GM23338 (cell line): Measurements from ENCODE around the gene KIRREL3. TPM values are rescaled to one million over a fixed set of nuclear protein-coding genes. Genes with fewer than 3 reads are reported as not detected.

ENCODE experiments used
- ATAC-seq: fragments of 200-7000 bp; cut with Tn5 transposase; 3 replicates; pipeline ENCODE4 v1.9.1; 2020
- DNase-seq: peaks from one replicate; pipeline ENCODE4 v3.0.0-alpha.2; 2015; ENCODE audit warnings: low spot score
- H2AFZ ChIP-seq: fragments of 200-600 bp; sonication (generic); 2 replicates; pipeline ENCODE4 v1.8.0; 2016; ENCODE audit warnings: antibody characterized with exemption, mild to moderate bottlenecking, moderate library complexity
- H3F3A ChIP-seq: fragments of 200-600 bp; sonication (generic); replicated peaks from 2 replicates; pipeline ENCODE4 v1.8.0; 2017; ENCODE audit warnings: antibody characterized with exemption, mixed run types, low read depth
- H3K27ac ChIP-seq: fragments of 200-600 bp; sonication (generic); 2 replicates; pipeline ENCODE4 v1.6.1; 2016; ENCODE audit warnings: low read depth
- H3K27me3 ChIP-seq: fragments of 200-600 bp; sonication (generic); 2 replicates; pipeline ENCODE4 v1.8.0; 2016; ENCODE audit warnings: mild to moderate bottlenecking, mixed run types, moderate library complexity; ENCODE audit not compliant: insufficient read depth
- H3K36me3 ChIP-seq: fragments of 200-600 bp; sonication (generic); 2 replicates; pipeline ENCODE4 v1.8.0; 2016; ENCODE audit warnings: mild to moderate bottlenecking; ENCODE audit not compliant: insufficient read depth
- H3K4me1 ChIP-seq: fragments of 200-600 bp; sonication (generic); 2 replicates; pipeline ENCODE4 v1.8.0; 2016; ENCODE audit warnings: mild to moderate bottlenecking, moderate library complexity; ENCODE audit not compliant: insufficient read depth
- H3K4me2 ChIP-seq: fragments of 200-600 bp; sonication (generic); 2 replicates; pipeline ENCODE4 v1.7.1; 2017; ENCODE audit warnings: mixed run types
- H3K4me3 ChIP-seq: fragments of 200-600 bp; sonication (generic); 2 replicates; pipeline ENCODE4 v1.6.1; 2016; ENCODE audit warnings: mixed run types
- H3K79me2 ChIP-seq: fragments of 200-600 bp; sonication (generic); replicated peaks from 2 replicates; pipeline ENCODE4 v1.8.0; 2017; ENCODE audit warnings: mild to moderate bottlenecking; ENCODE audit not compliant: insufficient read depth
- H3K9me2 ChIP-seq: fragments of 200-600 bp; sonication (generic); 2 replicates; pipeline ENCODE4 v1.8.0; 2017; ENCODE audit not compliant: insufficient read depth
- H4K20me1 ChIP-seq: fragments of 200-600 bp; sonication (generic); replicated peaks from 2 replicates; pipeline ENCODE4 v1.8.0; 2017; ENCODE audit warnings: mild to moderate bottlenecking; ENCODE audit not compliant: insufficient read depth
- H3K27ac Mint-ChIP-seq: 2 replicates; pipeline ENCODE4 v1.8.0; 2020; ENCODE audit warnings: inconsistent platforms, mild to moderate bottlenecking, moderate library complexity, mixed read lengths
- H3K27me3 Mint-ChIP-seq: 3 replicates; pipeline ENCODE4 v1.8.0; 2022; ENCODE audit warnings: low read depth, mild to moderate bottlenecking, moderate library complexity, mixed read lengths, inconsistent platforms; ENCODE audit not compliant: insufficient read depth, poor library complexity
- H3K36me3 Mint-ChIP-seq: 3 replicates; pipeline ENCODE4 v1.8.0; 2021; ENCODE audit warnings: low read depth, mild to moderate bottlenecking, inconsistent platforms, moderate library complexity, mixed read lengths
- H3K4me1 Mint-ChIP-seq: 3 replicates; pipeline ENCODE4 v1.8.0; 2020; ENCODE audit warnings: mild to moderate bottlenecking, inconsistent platforms, mixed read lengths
- H3K4me3 Mint-ChIP-seq: 3 replicates; pipeline ENCODE4 v1.8.0; 2021; ENCODE audit warnings: moderate library complexity, mild to moderate bottlenecking, inconsistent platforms, mixed read lengths
- H3K9me3 Mint-ChIP-seq: 3 replicates; pipeline ENCODE4 v1.8.0; 2020; ENCODE audit warnings: moderate library complexity, mild to moderate bottlenecking, inconsistent platforms, mixed read lengths
- CREB1 ChIP-seq: fragments of 250-450 bp; sonication (Bioruptor Pico); IDR thresholded peaks from 2 replicates; pipeline ENCODE4 v1.5.0; 2020; ENCODE audit warnings: low read depth, mild to moderate bottlenecking, moderate library complexity
- CTCF ChIP-seq, 2 experiments: fragments of 200-600 bp in 1 of 2; sonication (generic) in 1 of 2; conservative IDR thresholded peaks; 2 replicates each; pipeline versions ENCODE4 v1.5.1 to v1.6.1; 2016 to 2017; ENCODE audit warnings: antibody characterized with exemption in 2 of 2, low read depth in 2 of 2, mild to moderate bottlenecking in 2 of 2, moderate library complexity in 1 of 2
- ETS1 ChIP-seq: IDR thresholded peaks from 2 replicates; pipeline ENCODE4 v1.6.1; 2016; ENCODE audit warnings: antibody characterized with exemption
- EZH2 ChIP-seq: fragments of 200-600 bp; sonication (generic); IDR thresholded peaks from one replicate; pipeline ENCODE4 v1.8.0; 2017; ENCODE audit warnings: antibody characterized with exemption, mild to moderate bottlenecking, low read depth; ENCODE audit not compliant: unreplicated experiment
- EZH2phosphoT487 ChIP-seq: fragments of 200-600 bp; sonication (generic); IDR thresholded peaks from one replicate; pipeline ENCODE4 v1.8.1; 2018; ENCODE audit warnings: antibody characterized with exemption; ENCODE audit not compliant: unreplicated experiment
- JUNB ChIP-seq: IDR thresholded peaks from one replicate; pipeline ENCODE4 v1.6.1; 2016; ENCODE audit warnings: antibody characterized with exemption; ENCODE audit not compliant: unreplicated experiment
- NANOG ChIP-seq: IDR thresholded peaks from 2 replicates; pipeline ENCODE4 v1.6.1; 2016; ENCODE audit warnings: antibody characterized with exemption, borderline replicate concordance
- POLR2AphosphoS5 ChIP-seq: IDR thresholded peaks from 2 replicates; pipeline ENCODE4 v1.6.1; 2016; ENCODE audit warnings: antibody characterized with exemption, low read depth
- REST ChIP-seq: IDR thresholded peaks from one replicate; pipeline ENCODE4 v1.6.1; 2018; ENCODE audit warnings: antibody characterized with exemption; ENCODE audit not compliant: unreplicated experiment
- STAT1 ChIP-seq: IDR thresholded peaks from one replicate; pipeline ENCODE4 v1.6.1; 2016; ENCODE audit warnings: antibody characterized with exemption; ENCODE audit not compliant: unreplicated experiment
- ZNF114 ChIP-seq: fragments of 250-450 bp; sonication (Bioruptor Pico); IDR thresholded peaks from 2 replicates; pipeline ENCODE4 v1.5.0; 2020; ENCODE audit warnings: mild to moderate bottlenecking, moderate library complexity
- ZNF331 ChIP-seq: fragments of 250-450 bp; sonication (Bioruptor Pico); IDR thresholded peaks from 2 replicates; pipeline ENCODE4 v1.5.0; 2020; ENCODE audit warnings: low read depth, mild to moderate bottlenecking, moderate library complexity
- ZNF462 ChIP-seq: fragments of 250-450 bp; sonication (Bioruptor Pico); IDR thresholded peaks from 2 replicates; pipeline ENCODE4 v1.5.0; 2020; ENCODE audit warnings: mild to moderate bottlenecking, moderate library complexity
- polyA plus RNA-seq: library from polyadenylated mRNA; unstranded; fragments of >200 nt; fragmentation: Nextera tagmentation; extraction: Ambion mirVana; gene quantifications from 2 replicates; pipeline ENCODE4 v1.2.1, GENCODE V29; 2016
- total RNA-seq: library from RNA; depleted of rRNA; stranded (reverse); fragments of >200 nt; shearing (Covaris generic); gene quantifications from 2 replicates; pipeline ENCODE4 v1.2.3, GENCODE V29; 2014

Gene KIRREL3
- total and polyA plus RNA-seq, 2 experiments from 2014 or later, result 0.13 to 1.5 TPM

GRCh38 chr11:126707498-126707897 is 293.1 kb downstream of the KIRREL3 start (continued):
- TF ChIP-seq POLR2AphosphoS5, result no peak
- no peak for TF ChIP-seq NANOG
- TF ChIP-seq JUNB, result no peak
- TF ChIP-seq STAT1, result no peak
- no peak for TF ChIP-seq ZNF114
- TF ChIP-seq ZNF331, result no peak
- no peak for TF ChIP-seq CREB1 (CRISPR knock-in tag)

- Histone ChIP-seq H3K27ac (no peak overlapping the region), H3K4me2 (no peak overlapping the region), H3F3A (no peaks in the 10 kb centered on the region), H2AFZ (no peak overlapping the region), H3K9me2 (no peaks in the 10 kb centered on the region), H3K79me2 (no peaks in the 10 kb centered on the region), H4K20me1 (no peaks in the 10 kb centered on the region), H3K36me3 (no peaks in the 10 kb centered on the region), H3K4me3 (no peak overlapping the region), H3K27me3 (no peaks in the 10 kb centered on the region), H3K4me1 (peaks cover 12% of the 10 kb centered on the region)
- Mint-ChIP-seq H3K27me3 (peaks cover 5% of the 10 kb centered on the region), H3K9me3 (no peaks in the 10 kb centered on the region), H3K36me3 (no peaks in the 10 kb centered on the region), H3K4me1 (peaks cover 47% of the 10 kb centered on the region), H3K27ac (no peak overlapping the region), H3K4me3 (no peak overlapping the region)
- no peak for DNase-seq
- ATAC-seq, result no peak
- TF ChIP-seq JUNB (no peak), REST (no peak), ZNF462 (CRISPR knock-in tag) (no peak), EZH2 (no peak), CREB1 (CRISPR knock-in tag) (no peak), CTCF (conservative IDR thresholded peaks at IDR 0.05; ENCODE audit: low read depth in 2 of 2) (no peak), ZNF331 (no peak), POLR2AphosphoS5 (no peak), ETS1 (no peak), ZNF114 (no peak), EZH2phosphoT487 (no peak), NANOG (no peak)
These were observed 296.5 kb downstream of the KIRREL3 start for GRCh38 chr11:126704096-126704495.
